Right lobe of liver (tissue), 6 donors: ENCODE data around the gene CSK. TPM values are rescaled to one million over a fixed set of nuclear protein-coding genes. Genes with fewer than 3 reads are reported as not detected.

Source experiments
- ATAC-seq, 4 donors: fragments of 200-7000 bp; cut with Tn5 transposase; one replicate each; pipeline ENCODE4 v1.9.1; 2020; ENCODE audit warnings: mild to moderate bottlenecking in 4 of 4, moderate library complexity in 4 of 4
- DNase-seq, 3 donors: peaks; one replicate each; pipeline ENCODE4 v3.0.0-alpha.2; 2020
- H3K27ac ChIP-seq, 3 donors: fragments of 200-600 bp; one replicate each; pipeline ENCODE4 v1.8.0; 2022
- H3K27me3 ChIP-seq, 2 donors: fragments of 200-600 bp; one replicate each; pipeline ENCODE4 v1.8.0; 2022
- H3K36me3 ChIP-seq, 4 donors: fragments of 200-600 bp; sonication (generic) in 1 of 4; one replicate each; pipeline versions ENCODE4 v1.5.1 to v1.8.0; 2017 to 2022; ENCODE audit warnings: control low read depth in 1 of 4
- H3K4me1 ChIP-seq, 4 donors: fragments of 200-600 bp; sonication (generic) in 1 of 4; one replicate each; pipeline versions ENCODE4 v1.5.1 to v1.8.0; 2017 to 2022; ENCODE audit warnings: control low read depth in 1 of 4
- H3K4me3 ChIP-seq, 3 donors: fragments of 200-600 bp; one replicate each; pipeline ENCODE4 v1.8.0; 2022
- H3K9me3 ChIP-seq, 4 donors: fragments of 200-600 bp; sonication (generic) in 1 of 4; one replicate each; pipeline versions ENCODE4 v1.5.1 to v1.8.0; 2017 to 2022; ENCODE audit warnings: control low read depth in 1 of 4
- CTCF ChIP-seq, 4 donors: fragments of 200-600 bp in 3 of 4; fragments of 450-650 bp in 1 of 4; IDR thresholded peaks; one replicate each; pipeline versions ENCODE4 v1.5.1 to v1.8.0; 2016 to 2022; ENCODE audit warnings: antibody characterized with exemption in 4 of 4, mild to moderate bottlenecking in 2 of 4
- POLR2A ChIP-seq: fragments of 450-650 bp; IDR thresholded peaks from one replicate; pipeline ENCODE4 v1.6.1; 2017; ENCODE audit warnings: antibody characterized with exemption, mild to moderate bottlenecking
- WGBS: methylation state at CpG from one replicate; pipeline ENCODE4 v1.1.6; 2018; ENCODE audit warnings: low coverage, low lambda C conversion rate; ENCODE audit not compliant: insufficient coverage; ENCODE audit errors: missing lambda C conversion rate; 5-methylcytosine and 5-hydroxymethylcytosine counted together
- intact Hi-C, 2 donors: fragments of 100-400 bp; cut with DNase I; formaldehyde crosslinking; loops; one replicate each; pipeline versions ENCODE4 v1.11.2 to v1.14.1; 2022
- total RNA-seq, 6 experiments: library from RNA; depleted of rRNA in 2 of 6; stranded (reverse); fragments of >200 nt in 2 of 6; fragmentation: NEBNext Ultra II Directional in 3 of 6; extraction: Animal tissue kit (Norgen Biotek cat#: 25700) in 3 of 6; gene quantifications; one replicate each; pipeline versions ENCODE4 v1.1.0 to v1.2.4, GENCODE V29; 2016 to 2023
- donor health status: DM: no; HTN: yes; CAD: no.
- donor health status: DM: no; HTN: no; CAD: no.
- donor health status: DM: no; HTN: no; CAD: no.
- donor health status: DM: no; HTN: yes; CAD: no.
- donor health status: DM: no; HTN: yes; CAD: no.

The CSK gene
- total RNA-seq, 6 experiments from 2014 or later = 22.2 to 50.9 (median 32.7) TPM

GRCh38 chr15:74768099-74768770 lies 13.6 kb upstream of the CSK start:
- 9% methylated on average over 10 of the region's 15 CpGs for WGBS
- no peak overlapping the region for H3K4me3 ChIP-seq

GRCh38 chr15:74768771-74769342 lies 13.0 kb upstream of the CSK start:
- ATAC-seq (peak; percentile 68 to 75 (median 74)), DNase-seq (peak in 2 of 3 donors; percentile 67 to 72)
- no peaks in the 10 kb centered on the region for H3K27me3 ChIP-seq
- peaks cover 0 to 4% (median 0%) of the 10 kb centered on the region in 4 donors for H3K4me1 ChIP-seq
- WGBS = 0% methylated on average over 5 of the region's 9 CpGs
- TF ChIP-seq POLR2A (no peak), CTCF (IDR thresholded peaks at IDR 0.05) (peak; percentile 71 to 89 (median 73))
- H3K4me3 ChIP-seq = no peak overlapping the region
- H3K9me3 ChIP-seq = no peaks in the 10 kb centered on the region
- intact Hi-C loops = loop anchor here (2.0 to 5.0 kb wide), 2 partner anchors 134 to 137 kb away; no protein-coding TSS in a partner anchor
- no peaks in the 10 kb centered on the region for H3K36me3 ChIP-seq
- H3K27ac ChIP-seq = no peak overlapping the region

More at GRCh38 chr15:74768099-74768770, 13.6 kb upstream of the CSK start:
- TF ChIP-seq POLR2A (no peak), CTCF (IDR thresholded peaks at IDR 0.05) (no peak)
- Histone ChIP-seq H3K36me3 (no peaks in the 10 kb centered on the region), H3K27me3 (no peaks in the 10 kb centered on the region), H3K27ac (no peak overlapping the region), H3K9me3 (no peaks in the 10 kb centered on the region), H3K4me1 (peaks cover 0 to 4% (median 0%) of the 10 kb centered on the region in 4 donors)
- DNase-seq = peak in 1 of 3 donors; percentile 42
- ATAC-seq = no peak
- intact Hi-C loops = loop anchor here (2.0 to 5.0 kb wide), 2 partner anchors 133 to 136 kb away; no protein-coding TSS in a partner anchor

- H3K9me3 ChIP-seq = no peaks in the 10 kb centered on the region
- H3K27me3 ChIP-seq = no peaks in the 10 kb centered on the region
- no peak overlapping the region for H3K4me3 ChIP-seq
- no peaks in the 10 kb centered on the region for H3K36me3 ChIP-seq
- WGBS = 51% methylated on average over 5 of the region's 7 CpGs
- intact Hi-C loops = loop anchor here (2.0 to 5.0 kb wide), 2 partner anchors 135 to 137 kb away; no protein-coding TSS in a partner anchor
- no peak for ATAC-seq
- no peak overlapping the region for H3K27ac ChIP-seq
- H3K4me1 ChIP-seq = peaks cover 0 to 4% (median 0%) of the 10 kb centered on the region in 4 donors
- TF ChIP-seq CTCF (IDR thresholded peaks at IDR 0.05) (no peak), POLR2A (no peak)
- DNase-seq = no peak
These were observed 12.3 kb upstream of the CSK start for GRCh38 chr15:74769463-74770025.

- no peak for ATAC-seq
- DNase-seq = peak in 1 of 3 donors; percentile 43
- no peak overlapping the region for H3K27ac ChIP-seq
- intact Hi-C loops = no loop called here
- H3K4me3 ChIP-seq = no peak overlapping the region
- peaks cover 0 to 4% (median 0%) of the 10 kb centered on the region in 4 donors for H3K4me1 ChIP-seq
- no peaks in the 10 kb centered on the region for H3K27me3 ChIP-seq
- 0% methylated on average over 1 of the region's 4 CpGs for WGBS
- H3K36me3 ChIP-seq = no peaks in the 10 kb centered on the region
- H3K9me3 ChIP-seq = no peaks in the 10 kb centered on the region
- TF ChIP-seq CTCF (IDR thresholded peaks at IDR 0.05) = no peak
- no peak for TF ChIP-seq POLR2A
These were observed 11.5 kb upstream of the CSK start for GRCh38 chr15:74770211-74770903.
